DND-41 (cell line): ENCODE results near the gene CHST3.

ENCODE experiments used
- CTCF ChIP-seq: IDR thresholded peaks from 2 replicates; pipeline ENCODE4 v1.5.1; 2012; ENCODE audit warnings: borderline replicate concordance, low read length, moderate library complexity, mild to moderate bottlenecking; ENCODE audit not compliant: poor library complexity, severe bottlenecking; ENCODE audit errors: extremely low read depth
- EZH2 ChIP-seq: IDR thresholded peaks from 3 replicates; pipeline ENCODE4 v1.6.1; 2012; ENCODE audit warnings: borderline replicate concordance, low read depth, mild to moderate bottlenecking, moderate library complexity, low read length, inconsistent platforms; ENCODE audit not compliant: severe bottlenecking

- no peak for TF ChIP-seq CTCF
- no peak for TF ChIP-seq EZH2
Measured at GRCh38 chr10:71941318-71941717, 22.9 kb upstream of the CHST3 start.
